Fibroblast of lung (primary cell): ENCODE data around the gene MDC1. TPM values are rescaled to one million over a fixed set of nuclear protein-coding genes. Genes with fewer than 3 reads are reported as not detected.
A peak's percentile ranks its signal among the peaks of the same experiment; 100 is the strongest.

ENCODE experiments used
- DNase-seq, 2 donors: peaks; one replicate each; pipeline versions ENCODE4 v3.0.0 to v3.0.0-alpha.2; 2010; ENCODE audit warnings: low read depth in 2 of 2
- H2AFZ ChIP-seq: 2 replicates; pipeline ENCODE4 v1.5.1; 2012; ENCODE audit warnings: low read length, control low read depth, inconsistent platforms
- H3K27ac ChIP-seq: 2 replicates; pipeline ENCODE4 v1.5.1; 2011; ENCODE audit warnings: low read length, control low read depth; ENCODE audit not compliant: insufficient read depth
- H3K27me3 ChIP-seq: 2 replicates; pipeline ENCODE4 v1.5.1; 2011; ENCODE audit warnings: mild to moderate bottlenecking, low read length; ENCODE audit not compliant: control insufficient read depth, insufficient read depth
- H3K36me3 ChIP-seq: 2 replicates; pipeline ENCODE4 v1.5.1; 2011; ENCODE audit warnings: low read length; ENCODE audit not compliant: control insufficient read depth, insufficient read depth
- H3K4me1 ChIP-seq: 2 replicates; pipeline ENCODE4 v1.5.1; 2011; ENCODE audit warnings: low read length; ENCODE audit not compliant: control insufficient read depth, insufficient read depth; ENCODE audit errors: extremely low read depth
- H3K4me2 ChIP-seq: 2 replicates; pipeline ENCODE4 v1.5.1; 2011; ENCODE audit warnings: low read length, control low read depth; ENCODE audit not compliant: insufficient read depth; ENCODE audit errors: extremely low read depth
- H3K4me3 ChIP-seq, 4 experiments: fragments of 200-600 bp in 1 of 4; sonication (generic) in 1 of 4; replicated peaks in 1 of 4; 2 replicates each; pipeline ENCODE4 v1.5.1; 2011 to 2016; ENCODE audit warnings: low read length in 4 of 4, low read depth in 3 of 4, mild to moderate bottlenecking in 3 of 4, control low read depth in 2 of 4, inconsistent platforms in 1 of 4, mixed read lengths in 1 of 4; ENCODE audit not compliant: insufficient read depth in 1 of 4; ENCODE audit errors: control extremely low read depth in 1 of 4
- H3K79me2 ChIP-seq: 2 replicates; pipeline ENCODE4 v1.5.1; 2012; ENCODE audit warnings: mild to moderate bottlenecking, low read length, inconsistent platforms; ENCODE audit not compliant: control insufficient read depth, insufficient read depth
- H3K9ac ChIP-seq: 2 replicates; pipeline ENCODE4 v1.5.1; 2011; ENCODE audit warnings: mild to moderate bottlenecking, low read length, control low read depth; ENCODE audit not compliant: insufficient read depth
- H3K9me3 ChIP-seq: 2 replicates; pipeline ENCODE4 v1.5.1; 2012; ENCODE audit warnings: low read depth, low read length; ENCODE audit not compliant: control insufficient read depth, insufficient read depth
- H4K20me1 ChIP-seq: 2 replicates; pipeline ENCODE4 v1.5.1; 2011; ENCODE audit warnings: low read length; ENCODE audit not compliant: control insufficient read depth, insufficient read depth; ENCODE audit errors: extremely low read depth
- CTCF ChIP-seq, 2 donors: IDR thresholded peaks in 1 of 2; conservative IDR thresholded peaks in 1 of 2; 1 replicate in 1 of 2; 2 replicates in 1 of 2; pipeline ENCODE4 v1.5.1; 2011 to 2012; ENCODE audit warnings: low read length in 2 of 2, control low read depth in 1 of 2, inconsistent platforms in 1 of 2, low read depth in 1 of 2, mild to moderate bottlenecking in 1 of 2
- EZH2 ChIP-seq: IDR thresholded peaks from 2 replicates; pipeline ENCODE4 v1.5.1; 2012; ENCODE audit warnings: low read length, control low read depth, mild to moderate bottlenecking; ENCODE audit errors: missing control alignments
- polyA plus RNA-seq, 2 donors: library from polyadenylated mRNA; depleted of rRNA in 1 of 2; stranded (reverse) in 1 of 2; unstranded in 1 of 2; fragments of >200 nt; gene quantifications; 2 replicates each; pipeline ENCODE4 v1.2.1, GENCODE V29; 2011 to 2012; ENCODE audit warnings: missing spikeins in 1 of 2
- total RNA-seq: library from RNA; depleted of rRNA; stranded (reverse); fragments of >200 nt; gene quantifications from 2 replicates; pipeline ENCODE4 v1.2.1, GENCODE V29; 2014

The MDC1 gene
- total and polyA plus RNA-seq, 2 donors (not counting 1 experiment from before 2014, with no cell fraction given): 3.3 to 5.0 TPM

- Histone ChIP-seq H2AFZ (peak overlapping the region; percentile 79), H3K4me2 (peak overlapping the region; percentile 96), H3K4me1 (peaks cover 2% of the 10 kb centered on the region), H3K79me2 (peaks cover 35% of the 10 kb centered on the region), H3K36me3 (peaks cover 9% of the 10 kb centered on the region), H3K9ac (peak overlapping the region; percentile 93), H3K27ac (peak overlapping the region; percentile 99), H3K4me3 (peak overlapping the region; percentile 69 to 91 (median 86)), H3K9me3 (no peaks in the 10 kb centered on the region), H3K27me3 (no peaks in the 10 kb centered on the region), H4K20me1 (no peaks in the 10 kb centered on the region)
- TF ChIP-seq EZH2 (no peak), CTCF (conservative IDR thresholded peaks at IDR 0.05 in 1 of 2, IDR thresholded peaks at IDR 0.05 in 1 of 2; ENCODE audit: low read depth in 1 of 2, low read length in 2 of 2) (no peak)
- DNase-seq: no peak
Measured at GRCh38 chr6:30716879-30717128, 277 bp downstream of the MDC1 start.

GRCh38 chr6:30714263-30714662 is 2.8 kb downstream of the MDC1 start:
- Histone ChIP-seq H3K4me3 (no peak overlapping the region), H3K36me3 (peaks cover 10% of the 10 kb centered on the region)

GRCh38 chr6:30712441-30712945 is 4.6 kb downstream of the MDC1 start:
- H3K4me3 ChIP-seq: no peak overlapping the region
- H3K4me1 ChIP-seq: peaks cover 2% of the 10 kb centered on the region
- peaks cover 6% of the 10 kb centered on the region for H3K79me2 ChIP-seq
- DNase-seq: no peak
- H3K9ac ChIP-seq: no peak overlapping the region
- no peaks in the 10 kb centered on the region for H3K27me3 ChIP-seq
- H2AFZ ChIP-seq: no peak overlapping the region
- no peaks in the 10 kb centered on the region for H4K20me1 ChIP-seq
- H3K36me3 ChIP-seq: peaks cover 10% of the 10 kb centered on the region
- H3K27ac ChIP-seq: no peak overlapping the region
- H3K4me2 ChIP-seq: no peak overlapping the region
- no peak for TF ChIP-seq EZH2
- TF ChIP-seq CTCF (conservative IDR thresholded peaks at IDR 0.05 in 1 of 2, IDR thresholded peaks at IDR 0.05 in 1 of 2; ENCODE audit: low read depth in 1 of 2, low read length in 2 of 2): no peak
- no peaks in the 10 kb centered on the region for H3K9me3 ChIP-seq

More at GRCh38 chr6:30714263-30714662, 2.8 kb downstream of the MDC1 start:
- no peaks in the 10 kb centered on the region for H3K27me3 ChIP-seq
- peaks cover 16% of the 10 kb centered on the region for H3K79me2 ChIP-seq
- H3K4me1 ChIP-seq: peaks cover 2% of the 10 kb centered on the region
- DNase-seq: no peak
- H3K9ac ChIP-seq: no peak overlapping the region
- TF ChIP-seq CTCF (conservative IDR thresholded peaks at IDR 0.05 in 1 of 2, IDR thresholded peaks at IDR 0.05 in 1 of 2; ENCODE audit: low read depth in 1 of 2, low read length in 2 of 2) (no peak), EZH2 (no peak)
- no peak overlapping the region for H3K4me2 ChIP-seq
- H3K9me3 ChIP-seq: no peaks in the 10 kb centered on the region
- H2AFZ ChIP-seq: no peak overlapping the region
- H3K27ac ChIP-seq: no peak overlapping the region
- H4K20me1 ChIP-seq: no peaks in the 10 kb centered on the region
